ENCODE measurements around the gene BMPR1B. TPM values are rescaled to one million over a fixed set of nuclear protein-coding genes. Genes with fewer than 3 reads are reported as not detected.

The BMPR1B gene
- total and polyA plus RNA-seq, 2 donors from 2014 or later, result 4.1 to 5.5 TPM

DNA sequence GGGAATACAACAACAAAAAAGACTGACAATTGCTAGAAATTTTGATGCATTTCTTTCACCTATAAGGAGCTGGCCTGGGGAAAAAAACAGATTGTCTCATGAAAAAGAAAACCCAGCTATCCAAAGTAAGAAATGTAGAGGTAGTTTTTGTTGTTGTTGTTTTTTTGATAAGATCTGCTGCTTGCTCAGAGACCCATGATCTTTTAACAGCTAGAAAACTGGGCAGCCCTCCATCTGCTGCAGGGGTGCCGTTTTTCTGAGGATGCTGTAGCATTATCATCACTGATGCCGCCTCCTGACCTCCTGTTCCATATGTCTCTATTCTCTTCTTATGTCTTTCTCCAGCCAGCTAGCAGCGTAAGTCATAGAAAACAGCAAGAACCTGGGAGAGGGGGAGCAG lies 98.3 kb downstream of the BMPR1B start:
- FAIRE-seq, result no peak
- TF ChIP-seq, protein P1, sequence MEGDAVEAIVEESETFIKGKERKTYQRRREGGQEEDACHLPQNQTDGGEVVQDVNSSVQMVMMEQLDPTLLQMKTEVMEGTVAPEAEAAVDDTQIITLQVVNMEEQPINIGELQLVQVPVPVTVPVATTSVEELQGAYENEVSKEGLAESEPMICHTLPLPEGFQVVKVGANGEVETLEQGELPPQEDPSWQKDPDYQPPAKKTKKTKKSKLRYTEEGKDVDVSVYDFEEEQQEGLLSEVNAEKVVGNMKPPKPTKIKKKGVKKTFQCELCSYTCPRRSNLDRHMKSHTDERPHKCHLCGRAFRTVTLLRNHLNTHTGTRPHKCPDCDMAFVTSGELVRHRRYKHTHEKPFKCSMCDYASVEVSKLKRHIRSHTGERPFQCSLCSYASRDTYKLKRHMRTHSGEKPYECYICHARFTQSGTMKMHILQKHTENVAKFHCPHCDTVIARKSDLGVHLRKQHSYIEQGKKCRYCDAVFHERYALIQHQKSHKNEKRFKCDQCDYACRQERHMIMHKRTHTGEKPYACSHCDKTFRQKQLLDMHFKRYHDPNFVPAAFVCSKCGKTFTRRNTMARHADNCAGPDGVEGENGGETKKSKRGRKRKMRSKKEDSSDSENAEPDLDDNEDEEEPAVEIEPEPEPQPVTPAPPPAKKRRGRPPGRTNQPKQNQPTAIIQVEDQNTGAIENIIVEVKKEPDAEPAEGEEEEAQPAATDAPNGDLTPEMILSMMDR (IDR thresholded peaks at IDR 0.05; ENCODE audit: borderline replicate concordance, extremely low read depth, insufficient read depth), result no peak
- no peaks in the 10 kb centered on the region for H3K4me1 ChIP-seq (ENCODE audit: control insufficient read depth in 2 of 3, insufficient read depth in 2 of 3, low read depth in 1 of 3, low read length in 3 of 3)
- H3K27ac ChIP-seq (ENCODE audit: low read depth in 2 of 2, low read length in 2 of 2), result no peak overlapping the region
- H3K27me3 ChIP-seq (ENCODE audit: control insufficient read depth, insufficient read depth, low read length), result no peaks in the 10 kb centered on the region
- no peak overlapping the region for H3K4me3 ChIP-seq (ENCODE audit: low read length in 3 of 3)
- no peak overlapping the region for H3K9ac ChIP-seq (ENCODE audit: low read length in 3 of 3)
- H3K9me3 ChIP-seq (ENCODE audit: control insufficient read depth in 2 of 3, insufficient read depth in 1 of 3, low read length in 3 of 3), result no peaks in the 10 kb centered on the region
- no peaks in the 10 kb centered on the region for H3K36me3 ChIP-seq (ENCODE audit: control insufficient read depth in 2 of 3, insufficient read depth in 3 of 3, low read length in 3 of 3)
- no peak for DNase-seq
- intact Hi-C loops (cut with DNase I), result no loop called here

DNA sequence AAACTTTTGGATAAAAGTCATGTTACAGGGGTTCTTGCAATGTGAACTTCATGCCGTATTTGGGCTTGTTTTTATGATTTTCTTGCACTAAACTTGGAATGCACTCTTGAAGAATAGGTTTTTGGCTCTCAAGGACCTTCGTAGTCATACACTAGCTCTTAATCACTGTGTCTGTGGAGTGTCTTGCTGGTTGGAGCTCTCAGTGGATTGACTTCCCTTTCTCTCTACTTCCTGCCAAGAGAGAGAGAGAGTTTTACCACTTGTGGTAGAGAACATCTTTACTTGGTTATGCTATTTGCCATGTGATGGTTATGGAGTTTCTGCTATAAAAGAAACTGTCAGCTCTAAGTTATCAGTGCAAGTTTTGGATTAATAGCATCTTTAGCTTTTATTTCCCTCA lies 112.4 kb downstream of the BMPR1B start:
- Histone ChIP-seq H3K4me3 (ENCODE audit: low read length in 3 of 3) (no peak overlapping the region), H3K9me3 (ENCODE audit: control insufficient read depth in 2 of 3, insufficient read depth in 1 of 3, low read length in 3 of 3) (no peaks in the 10 kb centered on the region), H3K4me1 (ENCODE audit: control insufficient read depth in 2 of 3, insufficient read depth in 2 of 3, low read depth in 1 of 3, low read length in 3 of 3) (no peaks in the 10 kb centered on the region), H3K36me3 (ENCODE audit: control insufficient read depth in 2 of 3, insufficient read depth in 3 of 3, low read length in 3 of 3) (no peaks in the 10 kb centered on the region), H3K27me3 (ENCODE audit: control insufficient read depth, insufficient read depth, low read length) (no peaks in the 10 kb centered on the region), H3K27ac (ENCODE audit: low read depth in 2 of 2, low read length in 2 of 2) (no peak overlapping the region), H3K9ac (ENCODE audit: low read length in 3 of 3) (no peak overlapping the region)
- FAIRE-seq, result no peak
- TF ChIP-seq, protein P1 (IDR thresholded peaks at IDR 0.05; ENCODE audit: borderline replicate concordance, extremely low read depth, insufficient read depth), result no peak
- intact Hi-C loops (cut with DNase I), result no loop called here
- no peak for DNase-seq

DNA sequence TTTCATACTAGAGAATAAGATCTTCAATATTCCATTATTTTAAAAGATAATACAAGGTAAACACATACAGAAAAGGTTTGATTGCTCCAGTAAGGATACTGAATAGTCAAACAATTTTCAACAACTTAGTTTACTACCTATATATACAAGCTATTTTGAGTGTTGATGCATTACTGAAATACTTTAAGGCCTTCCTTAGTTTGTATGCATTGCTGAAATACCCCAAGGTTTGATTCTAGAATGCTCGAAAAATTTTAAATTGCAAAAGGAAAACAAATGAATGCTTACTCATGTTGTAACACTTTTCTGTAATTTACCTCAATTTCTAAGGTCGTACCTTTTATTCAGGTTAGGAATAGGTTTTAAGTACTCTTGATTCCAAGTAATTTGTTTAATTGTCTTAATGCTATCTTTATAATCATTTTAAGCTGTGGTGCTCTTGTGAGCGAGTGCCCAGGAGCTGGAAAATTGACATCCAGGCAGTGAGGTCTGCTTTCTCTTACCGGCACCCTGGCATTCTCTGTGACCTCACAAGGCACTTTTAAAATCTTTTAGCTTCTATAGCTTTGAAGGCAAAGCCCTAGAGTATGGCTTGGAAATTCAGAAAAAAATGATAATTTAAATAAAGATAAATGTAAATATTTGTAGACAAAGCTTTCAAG lies 114.0 kb downstream of the BMPR1B start:
- DNase-seq (no peak), FAIRE-seq (no peak)
- no peak overlapping the region for H3K27ac ChIP-seq (ENCODE audit: low read depth in 2 of 2, low read length in 2 of 2)
- H3K9me3 ChIP-seq (ENCODE audit: control insufficient read depth in 2 of 3, insufficient read depth in 1 of 3, low read length in 3 of 3), result no peaks in the 10 kb centered on the region
- H3K36me3 ChIP-seq (ENCODE audit: control insufficient read depth in 2 of 3, insufficient read depth in 3 of 3, low read length in 3 of 3), result no peaks in the 10 kb centered on the region
- no peak overlapping the region for H3K4me3 ChIP-seq (ENCODE audit: low read length in 3 of 3)
- H3K27me3 ChIP-seq (ENCODE audit: control insufficient read depth, insufficient read depth, low read length), result no peaks in the 10 kb centered on the region
- no peaks in the 10 kb centered on the region for H3K4me1 ChIP-seq (ENCODE audit: control insufficient read depth in 2 of 3, insufficient read depth in 2 of 3, low read depth in 1 of 3, low read length in 3 of 3)
- no peak overlapping the region for H3K9ac ChIP-seq (ENCODE audit: low read length in 3 of 3)
- intact Hi-C loops (cut with DNase I), result no loop called here
- TF ChIP-seq, protein P1 (IDR thresholded peaks at IDR 0.05; ENCODE audit: borderline replicate concordance, extremely low read depth, insufficient read depth), result no peak

DNA sequence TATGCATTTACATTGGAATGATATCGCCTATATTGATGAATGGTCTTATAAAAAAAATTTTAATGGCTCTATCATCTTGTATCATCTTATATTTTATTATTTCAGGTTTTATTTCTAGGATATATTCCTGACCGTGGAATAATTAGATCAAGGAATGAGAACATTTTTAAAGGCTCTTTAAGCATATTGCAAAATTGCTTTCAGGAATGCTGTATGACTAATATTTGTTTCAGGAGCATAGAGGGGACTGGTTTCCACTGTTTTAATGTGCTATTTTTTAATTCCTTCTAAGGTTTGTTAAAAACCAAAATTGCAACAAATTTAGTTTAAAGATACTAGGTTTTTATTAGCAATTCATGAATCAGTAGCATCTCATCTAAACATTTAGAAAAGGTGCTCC lies 120.2 kb downstream of the BMPR1B start:
- FAIRE-seq (no peak), DNase-seq (no peak)
- Histone ChIP-seq H3K4me3 (ENCODE audit: low read length in 3 of 3) (no peak overlapping the region), H3K36me3 (ENCODE audit: control insufficient read depth in 2 of 3, insufficient read depth in 3 of 3, low read length in 3 of 3) (no peaks in the 10 kb centered on the region), H3K27me3 (ENCODE audit: control insufficient read depth, insufficient read depth, low read length) (no peaks in the 10 kb centered on the region), H3K27ac (ENCODE audit: low read depth in 2 of 2, low read length in 2 of 2) (no peak overlapping the region), H3K9me3 (ENCODE audit: control insufficient read depth in 2 of 3, insufficient read depth in 1 of 3, low read length in 3 of 3) (no peaks in the 10 kb centered on the region), H3K4me1 (ENCODE audit: control insufficient read depth in 2 of 3, insufficient read depth in 2 of 3, low read depth in 1 of 3, low read length in 3 of 3) (no peaks in the 10 kb centered on the region), H3K9ac (ENCODE audit: low read length in 3 of 3) (no peak overlapping the region)
- TF ChIP-seq, protein P1 (IDR thresholded peaks at IDR 0.05; ENCODE audit: borderline replicate concordance, extremely low read depth, insufficient read depth), result no peak
- intact Hi-C loops (cut with DNase I), result no loop called here

Measured in kidney (tissue), 14 donors.